Erythroblast (primary cell): ENCODE results near the gene LCORL.

Source experiments
- GATA1 ChIP-seq: IDR thresholded peaks from 2 replicates; pipeline ENCODE4 v1.6.1; 2011; ENCODE audit warnings: low read depth, mild to moderate bottlenecking, control low read depth, low read length, moderate library complexity
- POLR2A ChIP-seq: IDR thresholded peaks from 2 replicates; pipeline ENCODE4 v1.6.1; 2011; ENCODE audit warnings: mild to moderate bottlenecking, low read length

GRCh38 chr4:17967078-17967477 lies 54.5 kb downstream of the LCORL start:
- TF ChIP-seq POLR2A (no peak), GATA1 (no peak)
